Esophagus squamous epithelium (tissue), 5 donors: Measurements from ENCODE around the gene CACNG1. TPM values are rescaled to one million over a fixed set of nuclear protein-coding genes. Genes with fewer than 3 reads are reported as not detected.

ENCODE experiments used
- DNase-seq: peaks from one replicate; lab custom pipeline; 2025; lab: John Stamatoyannopoulos, UW
- H3K27ac ChIP-seq, 4 donors: fragments of 200-600 bp; sonication (generic); one replicate each; pipeline ENCODE4 v1.5.1; 2016 to 2019; ENCODE audit warnings: mild to moderate bottlenecking in 1 of 4
- H3K27me3 ChIP-seq, 4 donors: fragments of 200-600 bp; sonication (generic); 1 replicate in 3 of 4; 2 replicates in 1 of 4; pipeline versions ENCODE4 v1.5.1 to v1.6.0; 2017 to 2021; ENCODE audit warnings: antibody characterized with exemption in 1 of 4
- H3K36me3 ChIP-seq, 3 donors: fragments of 200-600 bp; sonication (generic); one replicate each; pipeline ENCODE4 v1.5.1; 2016 to 2019
- H3K4me1 ChIP-seq, 3 donors: fragments of 200-600 bp; sonication (generic); one replicate each; pipeline ENCODE4 v1.5.1; 2017 to 2019
- H3K4me3 ChIP-seq, 4 donors: fragments of 200-600 bp; sonication (generic); 1 replicate in 3 of 4; 2 replicates in 1 of 4; pipeline ENCODE4 v1.5.1; 2016 to 2019; ENCODE audit warnings: mild to moderate bottlenecking in 2 of 4, moderate library complexity in 1 of 4
- H3K9me3 ChIP-seq, 3 donors: fragments of 200-600 bp; sonication (generic); one replicate each; pipeline ENCODE4 v1.5.1; 2016 to 2019
- POLR2A ChIP-seq, 4 donors: fragments of 450-650 bp; IDR thresholded peaks; one replicate each; pipeline ENCODE4 v1.6.1; 2017; ENCODE audit warnings: antibody characterized with exemption in 4 of 4, mild to moderate bottlenecking in 4 of 4, moderate library complexity in 3 of 4
- WGBS, 2 donors: methylation state at CpG; one replicate each; pipeline ENCODE4 v1.1.5; 2018; 5-methylcytosine and 5-hydroxymethylcytosine counted together
- intact Hi-C: fragments of 100-400 bp; cut with DNase I; formaldehyde crosslinking; loops from one replicate; pipeline ENCODE4 v1.15.0; 2022
- total RNA-seq, 4 donors: library from RNA; depleted of rRNA; stranded (reverse); fragments of >200 nt; gene quantifications; one replicate each; pipeline ENCODE4 v1.1.0, GENCODE V29; 2016
- TF ChIP-seq, protein P1 (sequence below), 6 experiments: fragments of 450-650 bp in 4 of 6; fragments of 200-600 bp in 2 of 6; sonication (generic) in 2 of 6; IDR thresholded peaks; one replicate each; pipeline ENCODE4 v1.5.1; 2016 to 2019; ENCODE audit warnings: antibody characterized with exemption in 6 of 6, mild to moderate bottlenecking in 4 of 6, moderate library complexity in 4 of 6
- donor health status: DM: yes; HTN: yes; CAD: no.

CACNG1 gene
- total RNA-seq, 4 donors from 2014 or later, result not detected

DNA sequence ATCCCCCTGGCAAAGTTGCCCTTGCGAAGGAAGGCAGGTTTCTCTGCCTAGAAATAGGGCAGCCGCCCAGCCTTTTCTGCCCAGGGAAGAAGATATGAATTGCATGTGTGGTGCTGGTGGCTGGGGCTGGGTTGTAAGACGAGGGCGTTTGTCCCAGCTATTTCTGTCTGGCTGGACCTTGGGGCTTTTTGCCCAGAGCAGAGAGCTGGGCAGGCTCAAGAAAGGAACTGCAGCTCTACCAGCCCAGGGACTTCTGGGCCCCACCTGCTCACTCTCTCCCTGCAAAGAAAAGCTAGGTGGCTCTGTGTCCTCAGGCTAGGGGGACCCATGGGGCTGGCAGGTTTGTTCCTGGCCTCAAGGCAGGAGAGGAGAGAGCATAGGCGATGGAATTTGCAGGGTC lies 586 bp downstream of the CACNG1 start:
- H3K27me3 ChIP-seq, result peaks cover 0 to 8% (median 0%) of the 10 kb centered on the region in 4 donors
- no peaks in the 10 kb centered on the region for H3K36me3 ChIP-seq
- intact Hi-C loops, result no loop called here
- H3K4me3 ChIP-seq, result no peak overlapping the region
- 49 to 75% methylated on average over 3 to 4 of the region's 5 CpGs for WGBS, 2 donors
- no peak for TF ChIP-seq POLR2A (IDR thresholded peaks at IDR 0.05)
- TF ChIP-seq, protein P1, sequence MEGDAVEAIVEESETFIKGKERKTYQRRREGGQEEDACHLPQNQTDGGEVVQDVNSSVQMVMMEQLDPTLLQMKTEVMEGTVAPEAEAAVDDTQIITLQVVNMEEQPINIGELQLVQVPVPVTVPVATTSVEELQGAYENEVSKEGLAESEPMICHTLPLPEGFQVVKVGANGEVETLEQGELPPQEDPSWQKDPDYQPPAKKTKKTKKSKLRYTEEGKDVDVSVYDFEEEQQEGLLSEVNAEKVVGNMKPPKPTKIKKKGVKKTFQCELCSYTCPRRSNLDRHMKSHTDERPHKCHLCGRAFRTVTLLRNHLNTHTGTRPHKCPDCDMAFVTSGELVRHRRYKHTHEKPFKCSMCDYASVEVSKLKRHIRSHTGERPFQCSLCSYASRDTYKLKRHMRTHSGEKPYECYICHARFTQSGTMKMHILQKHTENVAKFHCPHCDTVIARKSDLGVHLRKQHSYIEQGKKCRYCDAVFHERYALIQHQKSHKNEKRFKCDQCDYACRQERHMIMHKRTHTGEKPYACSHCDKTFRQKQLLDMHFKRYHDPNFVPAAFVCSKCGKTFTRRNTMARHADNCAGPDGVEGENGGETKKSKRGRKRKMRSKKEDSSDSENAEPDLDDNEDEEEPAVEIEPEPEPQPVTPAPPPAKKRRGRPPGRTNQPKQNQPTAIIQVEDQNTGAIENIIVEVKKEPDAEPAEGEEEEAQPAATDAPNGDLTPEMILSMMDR (IDR thresholded peaks at IDR 0.05), result no peak
- H3K9me3 ChIP-seq, result peaks cover 0 to 23% (median 17%) of the 10 kb centered on the region in 3 donors
- no peak overlapping the region for H3K27ac ChIP-seq
- no peak for DNase-seq
- no peaks in the 10 kb centered on the region for H3K4me1 ChIP-seq

DNA sequence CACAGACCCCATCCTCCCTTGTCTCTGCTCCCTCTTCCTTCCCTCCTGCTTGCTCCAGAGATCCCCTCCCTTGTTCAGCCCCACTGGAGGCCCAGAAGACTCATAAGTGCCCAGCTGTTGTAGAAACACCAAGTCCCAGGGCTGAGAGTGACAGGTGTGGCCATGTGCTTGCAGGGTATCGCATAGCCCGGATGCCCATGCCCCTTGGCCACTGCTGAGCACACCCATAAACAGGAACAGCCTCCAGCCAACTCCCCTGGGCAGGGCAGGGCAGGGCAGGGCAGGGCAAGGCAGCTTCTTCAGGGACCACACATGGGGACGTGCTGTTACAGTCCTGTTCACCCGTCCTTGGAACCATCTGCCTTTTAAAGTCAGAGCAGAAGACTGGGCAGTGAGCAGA lies 2.0 kb downstream of the CACNG1 start:
- H3K36me3 ChIP-seq, result no peaks in the 10 kb centered on the region
- peaks cover 0 to 8% (median 0%) of the 10 kb centered on the region in 4 donors for H3K27me3 ChIP-seq
- no peak for TF ChIP-seq POLR2A (IDR thresholded peaks at IDR 0.05)
- TF ChIP-seq, protein P1 (IDR thresholded peaks at IDR 0.05), result no peak
- intact Hi-C loops, result no loop called here
- no peak for DNase-seq
- peaks cover 0 to 28% (median 17%) of the 10 kb centered on the region in 3 donors for H3K9me3 ChIP-seq
- WGBS, 2 donors, result 60% methylated on average over 1 of the region's 4 CpGs; no CpG with 5 or more reads in 1 of the 2 donors
- H3K4me1 ChIP-seq, result no peaks in the 10 kb centered on the region
- H3K27ac ChIP-seq, result no peak overlapping the region
- no peak overlapping the region for H3K4me3 ChIP-seq

DNA sequence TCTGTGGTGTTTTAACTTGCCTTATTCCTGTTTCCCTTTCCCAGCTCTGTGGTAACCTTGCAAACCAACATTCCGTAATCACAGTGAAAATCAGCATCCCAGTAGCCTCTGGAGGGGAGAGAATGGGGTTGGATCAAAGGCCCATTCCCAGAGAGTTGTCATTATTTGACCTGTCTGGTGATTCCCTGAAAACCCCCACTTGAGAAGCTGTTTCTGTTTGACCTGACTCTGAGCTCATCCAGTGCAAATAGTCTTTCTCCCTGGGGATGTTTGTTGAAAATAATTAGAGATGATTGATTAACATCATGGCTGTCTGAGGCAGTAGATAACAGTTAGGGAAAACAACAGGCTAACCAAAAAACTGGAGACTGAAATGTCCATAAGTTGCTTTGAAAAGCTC lies 3.0 kb downstream of the CACNG1 start:
- Histone ChIP-seq H3K27ac (no peak overlapping the region), H3K27me3 (peaks cover 0 to 8% (median 0%) of the 10 kb centered on the region in 4 donors), H3K36me3 (no peaks in the 10 kb centered on the region), H3K4me3 (no peak overlapping the region), H3K4me1 (no peaks in the 10 kb centered on the region), H3K9me3 (peaks cover 0 to 28% (median 17%) of the 10 kb centered on the region in 3 donors)
- 57 to 69% methylated on average over 1 of the region's 1 CpG for WGBS, 2 donors
- intact Hi-C loops, result no loop called here
- DNase-seq, result no peak
- no peak for TF ChIP-seq POLR2A (IDR thresholded peaks at IDR 0.05)
- TF ChIP-seq, protein P1 (IDR thresholded peaks at IDR 0.05), result no peak

DNA sequence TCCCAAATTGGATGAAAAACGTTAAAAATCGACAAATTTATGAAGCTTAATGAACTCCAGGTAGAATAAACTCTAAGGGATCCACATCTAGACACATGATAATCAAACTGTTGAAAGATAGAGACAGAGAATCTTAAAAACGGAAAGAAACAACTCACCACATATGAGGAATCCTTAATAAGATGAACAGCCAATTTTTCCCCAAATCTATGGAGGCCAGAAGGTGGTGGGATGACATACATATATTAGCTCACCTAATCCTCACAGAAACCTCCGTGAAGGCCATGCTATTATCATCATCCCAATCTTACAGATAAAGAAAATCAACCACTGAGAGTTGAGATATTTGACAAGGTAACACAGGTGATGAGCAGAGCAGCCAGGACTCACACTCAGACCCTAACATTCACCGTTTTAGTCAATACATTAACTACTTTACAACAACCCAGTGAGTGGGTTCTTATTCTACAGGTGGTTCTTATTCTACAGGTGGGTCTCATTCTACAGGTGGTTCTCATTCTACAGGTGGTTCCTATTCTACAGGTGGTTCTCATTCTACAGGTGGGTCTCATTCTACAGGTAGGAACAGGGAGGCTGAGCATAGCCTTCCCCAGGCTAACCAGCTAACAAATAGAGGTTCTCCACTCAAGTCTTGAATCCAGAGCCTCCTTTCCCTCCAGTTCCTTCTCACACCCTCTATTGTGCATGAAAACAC lies 4.8 kb downstream of the CACNG1 start:
- peaks cover 0 to 28% (median 17%) of the 10 kb centered on the region in 3 donors for H3K9me3 ChIP-seq
- H3K36me3 ChIP-seq, result no peaks in the 10 kb centered on the region
- peaks cover 0 to 4% (median 0%) of the 10 kb centered on the region in 4 donors for H3K27me3 ChIP-seq
- no peak for DNase-seq
- no peak for TF ChIP-seq POLR2A (IDR thresholded peaks at IDR 0.05)
- TF ChIP-seq, protein P1 (IDR thresholded peaks at IDR 0.05), result no peak
- H3K4me3 ChIP-seq, result no peak overlapping the region
- 68 to 73% methylated on average over 5 of the region's 5 CpGs for WGBS, 2 donors
- intact Hi-C loops, result no loop called here
- H3K4me1 ChIP-seq, result no peaks in the 10 kb centered on the region
- H3K27ac ChIP-seq, result no peak overlapping the region

DNA sequence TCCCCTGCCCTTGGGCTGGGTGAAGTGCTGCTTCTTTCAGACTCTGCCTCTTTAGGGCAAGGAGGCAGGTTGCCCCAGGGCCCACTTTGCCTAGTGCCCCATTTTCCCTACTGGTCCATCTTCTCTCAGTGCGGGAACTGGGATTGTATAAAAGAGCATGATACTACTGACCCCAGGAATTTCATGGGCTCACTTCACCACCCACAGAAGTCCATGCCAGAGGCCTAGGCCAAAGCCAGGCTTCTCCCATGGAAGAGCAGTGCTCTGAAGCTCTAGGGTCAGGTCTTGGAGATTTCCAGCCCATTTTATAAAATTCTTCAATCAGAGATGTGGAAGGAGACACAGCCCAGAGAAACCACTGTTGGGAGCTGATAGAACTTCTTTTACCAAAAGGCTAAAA lies 5.7 kb downstream of the CACNG1 start:
- H3K4me3 ChIP-seq, result no peak overlapping the region
- no peak for TF ChIP-seq POLR2A (IDR thresholded peaks at IDR 0.05)
- TF ChIP-seq, protein P1 (IDR thresholded peaks at IDR 0.05), result no peak
- no peaks in the 10 kb centered on the region for H3K36me3 ChIP-seq
- no peak for DNase-seq
- no peak overlapping the region for H3K27ac ChIP-seq
- peaks cover 0 to 28% (median 17%) of the 10 kb centered on the region in 3 donors for H3K9me3 ChIP-seq
- H3K27me3 ChIP-seq, result peaks cover 0 to 1% (median 0%) of the 10 kb centered on the region in 4 donors
- no peaks in the 10 kb centered on the region for H3K4me1 ChIP-seq
- WGBS, 2 donors, result 100% methylated on average over 1 of the region's 1 CpG
- intact Hi-C loops, result no loop called here
